Suprapubic skin (tissue), 4 donors: ENCODE results near the gene FASTK. TPM values are rescaled to one million over a fixed set of nuclear protein-coding genes. Genes with fewer than 3 reads are reported as not detected.

Source experiments
- DNase-seq, 2 donors: peaks; one replicate each; pipeline ENCODE4 v3.0.0-alpha.2; 2019; ENCODE audit warnings: low spot score in 2 of 2
- H3K27ac ChIP-seq: fragments of 200-600 bp; sonication (generic); one replicate; pipeline ENCODE4 v1.5.1; 2019
- H3K27me3 ChIP-seq: fragments of 200-600 bp; sonication (generic); one replicate; pipeline ENCODE4 v1.5.1; 2019
- H3K36me3 ChIP-seq: fragments of 200-600 bp; sonication (generic); one replicate; pipeline ENCODE4 v1.5.1; 2019
- H3K4me1 ChIP-seq: fragments of 200-600 bp; sonication (generic); one replicate; pipeline ENCODE4 v1.5.1; 2019
- H3K4me3 ChIP-seq: fragments of 200-600 bp; sonication (generic); one replicate; pipeline ENCODE4 v1.5.1; 2019; ENCODE audit warnings: mild to moderate bottlenecking
- H3K9me3 ChIP-seq: fragments of 200-600 bp; sonication (generic); one replicate; pipeline ENCODE4 v1.5.1; 2019
- EP300 ChIP-seq: sonication (generic); formaldehyde crosslinking; IDR thresholded peaks from one replicate; pipeline ENCODE4 v1.6.1; 2017; ENCODE audit warnings: antibody characterized with exemption
- POLR2A ChIP-seq, 2 donors: fragments of 450-650 bp; IDR thresholded peaks; one replicate each; pipeline ENCODE4 v1.6.1; 2017; ENCODE audit warnings: antibody characterized with exemption in 2 of 2, mild to moderate bottlenecking in 2 of 2, moderate library complexity in 2 of 2
- POLR2AphosphoS5 ChIP-seq, 3 donors: sonication (generic); formaldehyde crosslinking; IDR thresholded peaks; one replicate each; pipeline ENCODE4 v1.6.1; 2017; ENCODE audit warnings: antibody characterized with exemption in 3 of 3
- WGBS: methylation state at CpG from one replicate; pipeline ENCODE4 v1.1.5; 2018; 5-methylcytosine and 5-hydroxymethylcytosine counted together
- total RNA-seq, 4 donors: library from RNA; depleted of rRNA; stranded (reverse); fragments of >200 nt; gene quantifications; one replicate each; pipeline ENCODE4 v1.1.0, GENCODE V29; 2016
- TF ChIP-seq, protein P1 (sequence below), 2 donors: fragments of 200-600 bp in 1 of 2; fragments of 450-650 bp in 1 of 2; sonication (generic) in 1 of 2; IDR thresholded peaks; one replicate each; pipeline ENCODE4 v1.5.1; 2016 to 2019; ENCODE audit warnings: antibody characterized with exemption in 2 of 2, mild to moderate bottlenecking in 1 of 2, moderate library complexity in 1 of 2

The FASTK gene
- total RNA-seq, 4 donors from 2014 or later, result 76.8 to 102 (median 90.9) TPM

DNA sequence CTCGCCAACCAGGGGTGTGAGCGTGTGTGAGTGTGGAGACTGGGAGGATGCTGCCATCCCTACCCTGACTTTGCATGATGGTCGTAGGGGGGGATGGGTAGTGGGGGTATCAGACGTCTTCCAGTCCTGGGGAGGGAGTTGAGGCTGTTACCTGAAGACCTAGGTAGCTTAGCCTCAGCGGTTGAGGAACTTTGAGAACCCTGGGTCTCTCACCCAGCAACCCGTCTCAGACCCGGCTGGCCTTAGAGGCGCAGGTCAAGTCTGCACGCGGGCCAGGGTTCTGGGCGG, 18.6 kb downstream of the FASTK start:
- H3K4me1 ChIP-seq, result peaks cover 58% of the 10 kb centered on the region
- no peak for DNase-seq
- H3K4me3 ChIP-seq, result peak overlapping the region; percentile 35
- peaks cover 41% of the 10 kb centered on the region for H3K36me3 ChIP-seq
- TF ChIP-seq, protein P1, sequence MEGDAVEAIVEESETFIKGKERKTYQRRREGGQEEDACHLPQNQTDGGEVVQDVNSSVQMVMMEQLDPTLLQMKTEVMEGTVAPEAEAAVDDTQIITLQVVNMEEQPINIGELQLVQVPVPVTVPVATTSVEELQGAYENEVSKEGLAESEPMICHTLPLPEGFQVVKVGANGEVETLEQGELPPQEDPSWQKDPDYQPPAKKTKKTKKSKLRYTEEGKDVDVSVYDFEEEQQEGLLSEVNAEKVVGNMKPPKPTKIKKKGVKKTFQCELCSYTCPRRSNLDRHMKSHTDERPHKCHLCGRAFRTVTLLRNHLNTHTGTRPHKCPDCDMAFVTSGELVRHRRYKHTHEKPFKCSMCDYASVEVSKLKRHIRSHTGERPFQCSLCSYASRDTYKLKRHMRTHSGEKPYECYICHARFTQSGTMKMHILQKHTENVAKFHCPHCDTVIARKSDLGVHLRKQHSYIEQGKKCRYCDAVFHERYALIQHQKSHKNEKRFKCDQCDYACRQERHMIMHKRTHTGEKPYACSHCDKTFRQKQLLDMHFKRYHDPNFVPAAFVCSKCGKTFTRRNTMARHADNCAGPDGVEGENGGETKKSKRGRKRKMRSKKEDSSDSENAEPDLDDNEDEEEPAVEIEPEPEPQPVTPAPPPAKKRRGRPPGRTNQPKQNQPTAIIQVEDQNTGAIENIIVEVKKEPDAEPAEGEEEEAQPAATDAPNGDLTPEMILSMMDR (IDR thresholded peaks at IDR 0.05), result no peak
- no peak for TF ChIP-seq EP300
- TF ChIP-seq POLR2AphosphoS5 (IDR thresholded peaks at IDR 0.05), result no peak
- no peak for TF ChIP-seq POLR2A (IDR thresholded peaks at IDR 0.05)
- H3K27me3 ChIP-seq, result no peaks in the 10 kb centered on the region
- no peak overlapping the region for H3K27ac ChIP-seq
- no peaks in the 10 kb centered on the region for H3K9me3 ChIP-seq
- 81% methylated on average over 5 of the region's 11 CpGs for WGBS

DNA sequence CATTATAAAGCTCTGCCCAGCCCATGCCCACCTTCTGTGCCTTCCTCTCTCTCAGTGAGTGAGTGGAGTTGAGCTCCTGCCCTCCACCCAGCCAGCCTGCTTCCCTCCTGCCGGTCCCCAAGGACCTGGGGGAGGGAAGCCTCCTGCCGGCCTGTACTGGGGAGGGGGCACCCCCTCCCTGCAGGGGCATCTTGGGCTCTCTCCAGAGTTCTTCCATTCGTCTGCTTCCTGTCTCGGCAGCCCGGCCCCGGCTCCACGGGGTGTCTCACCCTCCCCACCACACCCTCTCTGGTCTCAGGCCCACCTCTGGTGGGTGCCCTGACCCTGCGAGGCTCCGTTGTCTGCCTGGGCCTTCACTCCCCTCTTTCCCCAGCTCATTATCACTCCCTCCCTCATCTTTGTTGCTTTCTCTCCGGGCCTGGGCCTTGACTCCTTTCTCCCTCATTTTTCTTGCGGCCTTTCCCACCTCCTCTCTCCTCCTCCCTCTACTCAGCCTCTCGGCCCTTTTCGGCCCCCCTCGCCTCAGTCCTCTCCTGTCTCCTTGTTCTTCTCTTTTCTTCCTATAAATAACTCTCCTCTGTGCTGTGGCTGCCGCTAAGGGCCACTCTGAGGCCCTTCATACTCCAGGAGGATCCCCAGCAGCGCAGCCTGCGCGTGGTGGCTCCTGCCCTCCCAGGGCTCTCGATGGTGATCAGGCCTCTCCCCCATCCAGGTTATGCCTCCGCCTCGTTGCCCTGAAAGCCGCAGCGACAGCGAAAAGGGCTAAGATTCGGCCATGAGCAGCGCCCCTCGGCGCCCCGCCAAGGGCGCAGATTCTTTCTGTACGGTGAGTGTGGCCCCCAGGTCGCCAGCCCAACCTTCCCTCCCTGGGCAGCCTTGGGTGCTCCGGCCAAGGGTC, 19.1 kb downstream of the FASTK start:
- Histone ChIP-seq H3K27me3 (no peaks in the 10 kb centered on the region), H3K4me3 (peak overlapping the region; percentile 76), H3K27ac (peak overlapping the region; percentile 54), H3K9me3 (no peaks in the 10 kb centered on the region), H3K4me1 (peaks cover 64% of the 10 kb centered on the region), H3K36me3 (peaks cover 35% of the 10 kb centered on the region)
- TF ChIP-seq, protein P1 (IDR thresholded peaks at IDR 0.05), result no peak
- no peak for TF ChIP-seq EP300
- no peak for TF ChIP-seq POLR2A (IDR thresholded peaks at IDR 0.05)
- TF ChIP-seq POLR2AphosphoS5 (IDR thresholded peaks at IDR 0.05), result no peak
- 65% methylated on average over 25 of the region's 33 CpGs for WGBS
- no peak for DNase-seq

GRCh38 chr7:151060416-151061212, 20.0 kb downstream of the FASTK start:
- whole genome bisulfite sequencing, result 11% methylated on average over 20 of the region's 21 CpGs
- no peak for TF ChIP-seq EP300
- TF ChIP-seq POLR2A (IDR thresholded peaks at IDR 0.05), result no peak
- TF ChIP-seq POLR2AphosphoS5 (IDR thresholded peaks at IDR 0.05), result no peak
- TF ChIP-seq, protein P1 (IDR thresholded peaks at IDR 0.05), result no peak
- no peaks in the 10 kb centered on the region for H3K9me3 ChIP-seq
- H3K36me3 ChIP-seq, result peaks cover 27% of the 10 kb centered on the region
- no peak for DNase-seq
- peak overlapping the region; percentile 76 for H3K4me3 ChIP-seq
- H3K4me1 ChIP-seq, result peaks cover 65% of the 10 kb centered on the region
- H3K27ac ChIP-seq, result peak overlapping the region; percentile 54
- no peaks in the 10 kb centered on the region for H3K27me3 ChIP-seq

GRCh38 chr7:151060113-151060415, 20.5 kb downstream of the FASTK start:
- Histone ChIP-seq H3K4me3 (peak overlapping the region; percentile 76), H3K36me3 (peaks cover 21% of the 10 kb centered on the region), H3K4me1 (peaks cover 65% of the 10 kb centered on the region), H3K27me3 (no peaks in the 10 kb centered on the region), H3K9me3 (no peaks in the 10 kb centered on the region), H3K27ac (peak overlapping the region; percentile 92)
- 0% methylated on average over 11 of the region's 17 CpGs for WGBS
- TF ChIP-seq POLR2A (IDR thresholded peaks at IDR 0.05), result no peak
- TF ChIP-seq, protein P1 (IDR thresholded peaks at IDR 0.05), result no peak
- no peak for TF ChIP-seq POLR2AphosphoS5 (IDR thresholded peaks at IDR 0.05)
- no peak for TF ChIP-seq EP300
- DNase-seq, result no peak
